ENCODE results near the gene VAMP2.

The VAMP2 gene

GRCh38 chr17:8142887-8143580 is 19.7 kb downstream of the VAMP2 start:
- DNase-seq (ENCODE audit: low spot score): no peak

- no peak for DNase-seq (ENCODE audit: low spot score)
Measured at GRCh38 chr17:8142158-8142886, 20.4 kb downstream of the VAMP2 start.

GRCh38 chr17:8141741-8142140 is 21.0 kb downstream of the VAMP2 start:
- no peak for DNase-seq (ENCODE audit: low spot score)

- DNase-seq (ENCODE audit: low spot score): no peak
Measured at GRCh38 chr17:8141045-8141444, 21.7 kb downstream of the VAMP2 start.

GRCh38 chr17:8140065-8141029 is 22.4 kb downstream of the VAMP2 start:
- DNase-seq (ENCODE audit: low spot score): no peak

GRCh38 chr17:8138672-8139371 is 23.9 kb downstream of the VAMP2 start:
- DNase-seq (ENCODE audit: low spot score): peak; percentile 98

- DNase-seq (ENCODE audit: low spot score): no peak
Measured at GRCh38 chr17:8138374-8138671, 24.4 kb downstream of the VAMP2 start.

GRCh38 chr17:8137645-8138373 is 24.9 kb downstream of the VAMP2 start:
- DNase-seq (ENCODE audit: low spot score): no peak

- no peak for DNase-seq (ENCODE audit: low spot score)
Measured at GRCh38 chr17:8133941-8134340, 28.8 kb downstream of the VAMP2 start.

- DNase-seq (ENCODE audit: low spot score): no peak
Measured at GRCh38 chr17:8133399-8133798, 29.3 kb downstream of the VAMP2 start.

- no peak for DNase-seq (ENCODE audit: low spot score)
Measured at GRCh38 chr17:8131844-8132441, 30.8 kb downstream of the VAMP2 start.

- DNase-seq (ENCODE audit: low spot score): no peak
Measured at GRCh38 chr17:8128125-8128784, 34.5 kb downstream of the VAMP2 start.

- DNase-seq (ENCODE audit: low spot score): peak; percentile 58
Measured at GRCh38 chr17:8126491-8127066, 36.2 kb downstream of the VAMP2 start.

GRCh38 chr17:8125947-8126490 is 36.7 kb downstream of the VAMP2 start:
- DNase-seq (ENCODE audit: low spot score): peak; percentile 61

- DNase-seq (ENCODE audit: low spot score): peak; percentile 92
Measured at GRCh38 chr17:8125154-8125946, 37.4 kb downstream of the VAMP2 start.

GRCh38 chr17:8124350-8125153 is 38.2 kb downstream of the VAMP2 start:
- DNase-seq (ENCODE audit: low spot score): peak; percentile 58

GRCh38 chr17:8123695-8124349 is 38.9 kb downstream of the VAMP2 start, which contains the start of gene HES7:
HES7 (minus strand) TSS chr17:8124106; CDS start chr17:8124084, 22 bp downstream.
- peak; percentile 82 for DNase-seq (ENCODE audit: low spot score)
